Endothelial cell of umbilical vein (primary cell): ENCODE measurements around the gene CYFIP1. TPM values are rescaled to one million over a fixed set of nuclear protein-coding genes. Genes with fewer than 3 reads are reported as not detected.

Experiments used
- BruUV-seq: library from RNA; stranded (reverse); fragments of 400-500 nt; replicated peaks from 2 replicates; lab custom pipeline; 2021; lab: Mats Ljungman, UMichigan
- CTCF ChIA-PET: fragments of 300-600, 350-600 bp; sonication (Branson Sonifier 250); formaldehyde crosslinking; loops from one replicate; lab custom pipeline; 2021; ENCODE audit warnings: antibody characterized with exemption, inconsistent platforms; lab: Charles Lee
- POLR2A ChIA-PET: fragments of 300-600, 350-600 bp; sonication (Branson Sonifier 250); formaldehyde crosslinking; loops from one replicate; lab custom pipeline; 2021; ENCODE audit warnings: antibody characterized with exemption, inconsistent platforms; lab: Charles Lee
- DNase-seq: peaks from one replicate; pipeline ENCODE4 v3.0.0-alpha.2; 2011; ENCODE audit warnings: low read depth, low spot score
- FAIRE-seq: peaks from 2 replicates; lab custom pipeline; 2011; peaks lifted over from hg19 to GRCh38; lab: Jason Lieb, UNC
- H2AFZ ChIP-seq: 2 replicates; pipeline ENCODE4 v1.6.0; 2012; ENCODE audit warnings: low read depth, low read length, control low read depth, inconsistent platforms
- H3K27ac ChIP-seq: 2 replicates; pipeline ENCODE4 v1.5.1; 2011; ENCODE audit warnings: low read depth, mild to moderate bottlenecking, control low read depth, low read length, moderate library complexity; ENCODE audit not compliant: insufficient read depth
- H3K27me3 ChIP-seq, 2 experiments: 2 replicates each; pipeline versions ENCODE4 v1.6.0 to v1.6.1; 2011; ENCODE audit warnings: low read length in 2 of 2, mixed read lengths in 1 of 2; ENCODE audit not compliant: control insufficient read depth in 2 of 2, insufficient read depth in 2 of 2
- H3K36me3 ChIP-seq, 2 experiments: 2 replicates in 1 of 2; 3 replicates in 1 of 2; pipeline ENCODE4 v1.5.1; 2011; ENCODE audit warnings: low read length in 2 of 2, mild to moderate bottlenecking in 1 of 2, moderate library complexity in 1 of 2; ENCODE audit not compliant: control insufficient read depth in 2 of 2, insufficient read depth in 2 of 2; ENCODE audit errors: extremely low read depth in 1 of 2
- H3K4me1 ChIP-seq: 3 replicates; pipeline ENCODE4 v1.5.1; 2011; ENCODE audit warnings: mild to moderate bottlenecking, low read length; ENCODE audit not compliant: control insufficient read depth, insufficient read depth; ENCODE audit errors: extremely low read depth
- H3K4me2 ChIP-seq: 2 replicates; pipeline ENCODE4 v1.6.1; 2011; ENCODE audit warnings: low read length, control low read depth, mixed read lengths; ENCODE audit not compliant: insufficient read depth
- H3K4me3 ChIP-seq, 3 experiments: fragments of 200-600 bp in 1 of 3; sonication (generic), shearing (Covaris generic) in 1 of 3; replicated peaks in 1 of 3; 2 replicates each; pipeline ENCODE4 v1.5.1; 2011 to 2016; ENCODE audit warnings: control low read depth in 3 of 3, low read length in 3 of 3, mild to moderate bottlenecking in 2 of 3, inconsistent platforms in 1 of 3, low read depth in 1 of 3, moderate library complexity in 1 of 3; ENCODE audit not compliant: insufficient read depth in 1 of 3
- H3K79me2 ChIP-seq: 2 replicates; pipeline ENCODE4 v1.6.0; 2012; ENCODE audit warnings: low read length, inconsistent platforms; ENCODE audit not compliant: control insufficient read depth, insufficient read depth
- H3K9ac ChIP-seq: replicated peaks from 2 replicates; pipeline ENCODE3; 2011; ENCODE audit warnings: low read length, control low read depth; ENCODE audit not compliant: insufficient read depth; ENCODE audit errors: extremely low read depth
- H3K9me1 ChIP-seq: replicated peaks from 3 replicates; pipeline ENCODE4 v1.6.0; 2011; ENCODE audit warnings: mild to moderate bottlenecking, low read length; ENCODE audit not compliant: control insufficient read depth, insufficient read depth; ENCODE audit errors: extremely low read depth
- H3K9me3 ChIP-seq: replicated peaks from 2 replicates; pipeline ENCODE4 v1.5.1; 2012; ENCODE audit warnings: low read length, inconsistent platforms; ENCODE audit not compliant: control insufficient read depth, insufficient read depth
- H4K20me1 ChIP-seq: replicated peaks from 2 replicates; pipeline ENCODE3; 2011; ENCODE audit warnings: mild to moderate bottlenecking, low read length; ENCODE audit not compliant: control insufficient read depth, insufficient read depth; ENCODE audit errors: extremely low read depth
- CTCF ChIP-seq, 2 donors: IDR thresholded peaks; 1 replicate in 1 of 2; 2 replicates in 1 of 2; pipeline ENCODE4 v1.5.1; 2011; ENCODE audit warnings: low read length in 2 of 2, mild to moderate bottlenecking in 2 of 2, moderate library complexity in 2 of 2, control low read depth in 1 of 2, inconsistent platforms in 1 of 2, low read depth in 1 of 2; ENCODE audit not compliant: insufficient read depth in 1 of 2; ENCODE audit errors: extremely low read depth in 1 of 2
- EZH2 ChIP-seq: IDR thresholded peaks from 2 replicates; pipeline ENCODE4 v1.6.1; 2012; ENCODE audit warnings: borderline replicate concordance, low read depth, mild to moderate bottlenecking, moderate library complexity, low read length, inconsistent platforms; ENCODE audit not compliant: severe bottlenecking
- FOS ChIP-seq: IDR thresholded peaks from 2 replicates; pipeline ENCODE4 v1.6.1; 2011; ENCODE audit warnings: mild to moderate bottlenecking, low read length, moderate library complexity, borderline replicate concordance; ENCODE audit not compliant: insufficient read depth
- GATA2 ChIP-seq: IDR thresholded peaks from 2 replicates; pipeline ENCODE4 v1.7.0; 2011; ENCODE audit warnings: low read depth, mild to moderate bottlenecking, moderate library complexity, mixed read lengths, low read length; ENCODE audit not compliant: insufficient read length, insufficient read depth
- JUN ChIP-seq: IDR thresholded peaks from 2 replicates; pipeline ENCODE4 v1.6.1; 2011; ENCODE audit warnings: borderline replicate concordance, low read depth; ENCODE audit not compliant: insufficient read length, insufficient read depth
- MAX ChIP-seq: IDR thresholded peaks from 2 replicates; pipeline ENCODE4 v1.6.1; 2011; ENCODE audit not compliant: insufficient read depth, insufficient read length
- MYC ChIP-seq: IDR thresholded peaks from one replicate; pipeline ENCODE4 v1.6.1; 2011; ENCODE audit warnings: mild to moderate bottlenecking, low read depth, low read length
- POLR2A ChIP-seq: IDR thresholded peaks from 2 replicates; pipeline ENCODE4 v1.6.1; 2012; ENCODE audit warnings: low read depth, mild to moderate bottlenecking, control low read depth, low read length
- POLR2AphosphoS5 ChIP-seq: IDR thresholded peaks from 2 replicates; pipeline ENCODE4 v1.6.1; 2012; ENCODE audit warnings: low read depth, mild to moderate bottlenecking, control low read depth, low read length, moderate library complexity; ENCODE audit not compliant: insufficient read depth
- dilution Hi-C: fragments of 300-500 bp; cut with MboI; formaldehyde crosslinking; loops from one replicate; pipeline ENCODE4 v1.15.0; 2019; ENCODE audit warnings: low sequenced_read_pairs; ENCODE audit not compliant: extremely low pct_ligation_motif_present
- intact Hi-C: fragments of 100-400 bp; cut with micrococcal nuclease; formaldehyde crosslinking; loops from one replicate; pipeline ENCODE4 v1.10.0; 2022
- polyA plus RNA-seq, 4 experiments: library from polyadenylated mRNA; depleted of rRNA in 3 of 4; stranded (reverse) in 3 of 4; unstranded in 1 of 4; fragments of >200 nt; gene quantifications; 2 replicates each; pipeline versions ENCODE4 v1.2.1 to v1.2.3, GENCODE V29; 2011 to 2012; ENCODE audit warnings: missing spikeins in 1 of 4
- total RNA-seq: library from RNA; stranded (reverse); gene quantifications from 2 replicates; pipeline ENCODE4 v1.2.3, GENCODE V29; 2021

The CYFIP1 gene
- total and polyA plus RNA-seq, 2 donors (not counting 3 experiments of a cell fraction or from before 2014, with no cell fraction given): 81.4 to 158 TPM

- H3K4me3 ChIP-seq: no peak overlapping the region
- H4K20me1 ChIP-seq: no peaks in the 10 kb centered on the region
- H3K4me2 ChIP-seq: no peak overlapping the region
- no peak for FAIRE-seq
- H3K36me3 ChIP-seq: peaks cover 9 to 20% of the 10 kb centered on the region in 2 experiments
- TF ChIP-seq MYC (no peak), POLR2AphosphoS5 (no peak), POLR2A (no peak), FOS (no peak), GATA2 (no peak), JUN (no peak), EZH2 (no peak), CTCF (IDR thresholded peaks at IDR 0.05; ENCODE audit: extremely low read depth in 1 of 2, insufficient read depth in 1 of 2, low read depth in 1 of 2, low read length in 2 of 2) (no peak), MAX (no peak)
- dilution Hi-C loops (no loop called here), intact Hi-C loops (no loop called here)
- no peaks in the 10 kb centered on the region for H3K4me1 ChIP-seq
- no TSS peak for BruUV-seq
- no peaks in the 10 kb centered on the region for H3K9me1 ChIP-seq
- H3K27me3 ChIP-seq: no peaks in the 10 kb centered on the region
- ChIA-PET CTCF (no interaction called here), POLR2A (no interaction called here)
- no peaks in the 10 kb centered on the region for H3K79me2 ChIP-seq
- H3K9ac ChIP-seq: no peak overlapping the region
- DNase-seq: no peak
- H2AFZ ChIP-seq: no peak overlapping the region
- no peak overlapping the region for H3K27ac ChIP-seq
- no peaks in the 10 kb centered on the region for H3K9me3 ChIP-seq
These were observed 76.7 kb downstream of the CYFIP1 start for GRCh38 chr15:22903427-22903826.
